Common myeloid progenitor, CD34-positive (primary cell): ENCODE results near the gene MED27.

Experiments
- CTCF ChIA-PET: fragments of 350-600 bp; sonication (Branson Sonifier 250); formaldehyde crosslinking; loops from one replicate; lab custom pipeline; 2021; ENCODE audit warnings: antibody characterized with exemption; lab: Charles Lee
- POLR2A ChIA-PET: fragments of 350-600 bp; sonication (Branson Sonifier 250); formaldehyde crosslinking; loops from one replicate; lab custom pipeline; 2021; ENCODE audit warnings: antibody characterized with exemption; lab: Charles Lee
- DNase-seq, 3 donors: peaks; one replicate each; pipeline versions ENCODE4 v3.0.0 to v3.0.0-alpha.2; 2013
- H3K27ac ChIP-seq, 2 experiments: 1 replicate in 1 of 2; 2 replicates in 1 of 2; pipeline ENCODE4 v1.7.0; 2013; ENCODE audit warnings: inconsistent platforms in 2 of 2, low read length in 2 of 2, mild to moderate bottlenecking in 2 of 2, low read depth in 1 of 2, moderate library complexity in 1 of 2; ENCODE audit not compliant: severe bottlenecking in 2 of 2, insufficient read depth in 1 of 2, poor library complexity in 1 of 2
- H3K27me3 ChIP-seq, 5 experiments: replicated peaks in 2 of 5; 1 replicate in 3 of 5; 2 replicates in 2 of 5; pipeline versions ENCODE4 v1.6.1 to v1.7.0; 2013; ENCODE audit warnings: low read length in 4 of 5, mild to moderate bottlenecking in 2 of 5, moderate library complexity in 2 of 5, inconsistent platforms in 1 of 5; ENCODE audit not compliant: insufficient read depth in 5 of 5, control insufficient read depth in 4 of 5
- H3K36me3 ChIP-seq, 4 experiments: 1 replicate in 2 of 4; 2 replicates in 2 of 4; pipeline versions ENCODE4 v1.6.1 to v1.7.0; 2013; ENCODE audit warnings: low read length in 3 of 4, control low read depth in 1 of 4, mild to moderate bottlenecking in 1 of 4; ENCODE audit not compliant: control insufficient read depth in 4 of 4, insufficient read depth in 4 of 4
- H3K4me1 ChIP-seq, 4 experiments: 1 replicate in 3 of 4; 2 replicates in 1 of 4; pipeline versions ENCODE4 v1.6.1 to v1.7.1; 2013; ENCODE audit warnings: low read length in 3 of 4, mild to moderate bottlenecking in 3 of 4, control low read depth in 1 of 4, inconsistent platforms in 1 of 4, moderate library complexity in 1 of 4; ENCODE audit not compliant: control insufficient read depth in 4 of 4, insufficient read depth in 4 of 4; ENCODE audit errors: control extremely low read depth in 1 of 4
- H3K4me3 ChIP-seq, 7 experiments: 1 replicate in 4 of 7; 2 replicates in 3 of 7; pipeline versions ENCODE4 v1.5.1 to v1.7.0; 2013; ENCODE audit warnings: mild to moderate bottlenecking in 7 of 7, low read length in 6 of 7, moderate library complexity in 6 of 7, inconsistent platforms in 2 of 7, low read depth in 2 of 7, control low read depth in 1 of 7; ENCODE audit not compliant: insufficient read depth in 4 of 7, control insufficient read depth in 1 of 7; ENCODE audit errors: extremely low read depth in 1 of 7
- H3K9me3 ChIP-seq, 5 experiments: 1 replicate in 4 of 5; 2 replicates in 1 of 5; pipeline versions ENCODE4 v1.6.1 to v1.7.1; 2013; ENCODE audit warnings: low read length in 4 of 5, mild to moderate bottlenecking in 2 of 5, inconsistent platforms in 1 of 5, low read depth in 1 of 5, moderate library complexity in 1 of 5; ENCODE audit not compliant: control insufficient read depth in 4 of 5, insufficient read depth in 2 of 5; ENCODE audit errors: control extremely low read depth in 1 of 5
- WGBS: methylation state at CpG from one replicate; pipeline ENCODE4 v1.1.5; 2013; ENCODE audit not compliant: insufficient coverage; 5-methylcytosine and 5-hydroxymethylcytosine counted together

MED27 gene

DNA sequence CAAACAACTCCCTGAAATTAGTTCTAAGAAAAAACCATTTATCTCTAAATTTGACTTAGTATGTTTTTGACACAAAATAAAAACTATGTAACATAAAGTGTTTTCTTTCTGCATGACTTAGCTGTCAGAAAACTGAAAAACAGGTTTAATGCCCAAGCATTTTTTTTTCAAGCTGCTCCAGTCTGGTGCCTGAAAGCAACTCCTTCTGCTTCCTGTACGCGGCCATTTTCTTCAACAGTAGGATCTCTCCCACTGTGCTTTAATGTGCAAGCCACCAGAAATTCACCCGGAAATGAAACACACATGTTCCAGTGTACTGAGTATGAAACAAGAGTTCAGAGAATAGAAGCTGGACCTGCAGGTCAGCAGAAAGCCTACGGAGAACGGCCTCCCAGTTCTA lies 161.2 kb downstream of the MED27 start:
- DNase-seq = no peak
- Histone ChIP-seq H3K27ac (no peak overlapping the region), H3K27me3 (no peaks in the 10 kb centered on the region), H3K36me3 (peaks cover 0 to 2% (median under 1%) of the 10 kb centered on the region in 4 experiments), H3K9me3 (no peaks in the 10 kb centered on the region), H3K4me1 (no peaks in the 10 kb centered on the region), H3K4me3 (no peak overlapping the region)
- POLR2A ChIA-PET = no interaction called here
- CTCF ChIA-PET = interaction anchor here (0.5 kb wide), 1 partner anchor 623 kb away, joined by 3 read pairs; no protein-coding TSS in a partner anchor
- 97% methylated on average over 5 of the region's 5 CpGs for WGBS

DNA sequence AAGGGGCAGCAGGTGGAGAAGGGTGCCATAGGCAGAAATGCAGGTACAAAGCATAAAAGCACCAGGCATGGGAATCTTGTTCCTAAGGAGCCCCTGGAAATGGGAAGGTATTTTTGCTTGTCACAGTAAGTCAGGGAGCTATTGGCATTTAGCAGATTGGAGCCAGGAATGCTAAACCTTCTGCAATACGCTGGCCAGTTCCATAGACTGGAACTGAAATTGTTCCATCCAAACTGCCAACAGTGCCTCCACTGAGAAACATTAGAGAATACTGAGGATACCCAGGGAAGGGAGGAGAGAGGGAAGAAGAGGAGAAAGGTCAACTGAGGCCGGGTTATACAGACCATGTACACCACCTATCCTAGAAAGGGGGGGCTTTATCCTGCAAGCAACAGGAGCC lies 162.7 kb downstream of the MED27 start:
- Histone ChIP-seq H3K27me3 (no peaks in the 10 kb centered on the region), H3K4me3 (no peak overlapping the region), H3K4me1 (no peaks in the 10 kb centered on the region), H3K36me3 (peaks cover 0 to 2% (median under 1%) of the 10 kb centered on the region in 4 experiments), H3K27ac (no peak overlapping the region), H3K9me3 (no peaks in the 10 kb centered on the region)
- DNase-seq = no peak
- POLR2A ChIA-PET = no interaction called here
- CTCF ChIA-PET = no interaction called here
- WGBS = 100% methylated on average over 1 of the region's 2 CpGs

DNA sequence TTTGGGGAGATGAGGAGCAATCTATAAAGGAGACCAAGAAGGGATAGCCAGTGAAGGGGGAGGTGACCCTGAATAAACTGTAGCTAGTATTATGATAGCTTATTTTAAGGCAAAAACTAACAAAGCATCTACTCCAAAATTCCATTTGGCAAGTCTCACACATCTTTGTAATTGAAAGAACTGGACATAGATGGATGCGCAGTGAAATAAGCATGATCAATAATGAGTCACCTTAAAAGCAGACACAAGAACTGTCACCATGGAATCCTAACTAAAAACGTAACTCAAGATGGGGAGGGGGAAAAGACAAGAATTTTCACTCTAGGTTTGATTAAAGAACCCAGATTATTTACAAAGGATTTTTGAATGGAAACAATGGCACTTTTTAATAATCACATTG lies 164.5 kb downstream of the MED27 start:
- Histone ChIP-seq H3K36me3 (peaks cover 0 to 2% (median under 1%) of the 10 kb centered on the region in 4 experiments), H3K9me3 (no peaks in the 10 kb centered on the region), H3K4me1 (no peaks in the 10 kb centered on the region), H3K4me3 (no peak overlapping the region), H3K27me3 (no peaks in the 10 kb centered on the region), H3K27ac (no peak overlapping the region)
- no peak for DNase-seq
- WGBS = 100% methylated on average over 1 of the region's 2 CpGs
- ChIA-PET POLR2A (no interaction called here), CTCF (no interaction called here)

DNA sequence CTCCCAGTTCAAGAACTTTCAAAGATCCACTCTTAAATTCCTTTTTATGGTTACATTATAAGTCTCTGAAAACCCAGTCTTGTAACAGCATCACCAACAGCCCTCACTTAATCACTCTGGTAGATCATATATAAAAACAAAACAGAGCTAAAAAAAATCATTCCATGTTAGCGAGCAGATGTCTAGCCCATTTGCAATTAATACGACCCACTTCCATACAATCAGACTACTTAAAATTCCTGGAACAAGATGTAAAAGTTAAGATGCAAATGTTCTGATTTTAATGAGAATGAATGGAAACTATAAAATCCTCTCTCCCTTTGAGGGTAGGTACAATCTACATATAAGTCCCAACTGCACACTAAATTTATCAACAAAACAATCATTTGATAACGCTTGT lies 167.0 kb downstream of the MED27 start:
- DNase-seq = no peak
- CTCF ChIA-PET = no interaction called here
- no peak overlapping the region for H3K4me3 ChIP-seq
- 80% methylated on average over 1 of the region's 3 CpGs for WGBS
- H3K27ac ChIP-seq = no peak overlapping the region
- H3K4me1 ChIP-seq = peaks cover 0 to 5% (median 0%) of the 10 kb centered on the region in 4 experiments
- H3K9me3 ChIP-seq = no peaks in the 10 kb centered on the region
- H3K27me3 ChIP-seq = no peaks in the 10 kb centered on the region
- POLR2A ChIA-PET = no interaction called here
- peaks cover 0 to 2% (median under 1%) of the 10 kb centered on the region in 4 experiments for H3K36me3 ChIP-seq

DNA sequence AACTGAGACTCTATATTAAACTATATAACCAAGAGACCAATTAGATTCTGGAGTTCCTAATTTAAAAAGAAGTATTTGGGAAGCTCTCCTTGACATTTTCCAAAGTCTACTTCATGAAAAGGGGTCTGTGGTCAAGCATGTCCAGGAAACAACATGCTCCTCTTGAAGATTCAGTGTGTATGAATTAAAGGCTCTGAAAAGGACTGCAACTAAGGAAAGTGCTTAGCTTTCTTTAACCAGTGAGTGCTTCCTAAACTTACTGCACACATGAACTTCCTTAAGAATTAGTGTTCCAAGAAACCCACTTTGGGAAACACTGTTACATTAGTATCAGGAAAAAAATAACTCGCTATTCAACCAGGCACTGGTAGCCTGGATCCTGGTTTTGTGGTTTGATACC lies 167.6 kb downstream of the MED27 start:
- POLR2A ChIA-PET = interaction anchor here (0.6 kb wide), 1 partner anchor 91 kb away, joined by 6 read pairs; no protein-coding TSS in a partner anchor
- CTCF ChIA-PET = no interaction called here

DNA sequence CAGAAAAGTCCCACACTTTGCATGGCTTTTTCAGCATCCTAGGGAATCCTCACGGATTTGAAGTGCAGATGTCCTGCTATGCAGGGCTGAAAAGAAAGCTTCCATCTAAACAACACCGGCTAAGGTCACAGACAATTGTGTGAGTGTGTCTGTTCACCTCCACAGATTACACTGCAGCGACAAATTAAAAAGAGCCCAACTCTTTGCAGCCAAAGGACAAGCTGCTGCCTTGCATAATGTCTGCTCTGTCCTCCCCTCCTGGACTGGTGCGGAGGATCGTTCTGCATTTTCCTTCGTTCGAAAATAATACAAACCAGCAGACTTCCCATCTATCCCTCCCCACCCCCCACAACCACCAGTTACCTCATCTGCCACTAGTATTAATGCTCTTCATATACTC lies 169.1 kb downstream of the MED27 start:
- ChIA-PET CTCF (no interaction called here), POLR2A (no interaction called here)
- H3K4me1 ChIP-seq = peaks cover 0 to 5% (median 0%) of the 10 kb centered on the region in 4 experiments
- no peak overlapping the region for H3K27ac ChIP-seq
- no peaks in the 10 kb centered on the region for H3K9me3 ChIP-seq
- 100% methylated on average over 3 of the region's 7 CpGs for WGBS
- no peak overlapping the region for H3K4me3 ChIP-seq
- no peak for DNase-seq
- no peaks in the 10 kb centered on the region for H3K27me3 ChIP-seq
- H3K36me3 ChIP-seq = peaks cover 0 to 2% (median under 1%) of the 10 kb centered on the region in 4 experiments

More for the DNA sequence above, 167.6 kb downstream of the MED27 start:
- Histone ChIP-seq H3K27me3 (no peaks in the 10 kb centered on the region), H3K4me1 (peaks cover 0 to 5% (median 0%) of the 10 kb centered on the region in 4 experiments), H3K4me3 (no peak overlapping the region), H3K27ac (no peak overlapping the region), H3K9me3 (no peaks in the 10 kb centered on the region), H3K36me3 (peaks cover 0 to 2% (median under 1%) of the 10 kb centered on the region in 4 experiments)
- WGBS = no CpG with 5 or more reads among the region's 1 CpG
- no peak for DNase-seq

DNA sequence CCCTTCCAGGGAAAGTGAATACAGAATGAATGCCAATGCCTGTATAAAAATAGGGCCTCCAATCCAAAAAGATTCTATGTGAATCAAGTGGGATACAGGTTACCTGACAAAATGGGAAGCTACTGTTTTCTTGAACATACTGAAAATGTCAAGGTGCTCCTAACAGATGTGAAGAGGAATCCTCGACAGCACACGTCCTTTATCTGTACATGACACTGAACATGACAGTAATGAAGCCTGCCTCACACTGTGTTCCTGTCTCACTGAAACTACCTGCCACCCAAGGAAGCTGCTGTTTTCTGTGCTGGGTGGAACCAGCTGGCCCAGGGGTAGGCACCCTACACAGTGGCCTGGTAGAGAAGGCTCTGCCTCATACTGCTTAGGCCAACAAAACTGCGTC lies 174.5 kb downstream of the MED27 start:
- DNase-seq = no peak
- H3K4me3 ChIP-seq = no peak overlapping the region
- ChIA-PET CTCF (no interaction called here), POLR2A (no interaction called here)
- no peaks in the 10 kb centered on the region for H3K27me3 ChIP-seq
- H3K36me3 ChIP-seq = no peaks in the 10 kb centered on the region
- H3K4me1 ChIP-seq = peaks cover 0 to 5% (median under 1%) of the 10 kb centered on the region in 4 experiments
- 100% methylated on average over 3 of the region's 3 CpGs for WGBS
- H3K9me3 ChIP-seq = no peaks in the 10 kb centered on the region
- no peak overlapping the region for H3K27ac ChIP-seq
